Activated T-helper 2 cell treated with anti-CD3 and anti-CD28 coated beads, Interferon-gamma antibody, Interleukin-2, Interleukin-4, amounts not matched to agents 10 μg/mL and 5 μg/mL and 100 μg/mL, durations not matched to agents 14 hours and 24 hours and 36 hours (primary cell): ENCODE results near the gene IP6K1. TPM values are rescaled to one million over a fixed set of nuclear protein-coding genes. Genes with fewer than 3 reads are reported as not detected.
"Not testable (repeated sequence)": the region's sequence is repeated elsewhere in the genome, so short reads cannot be mapped to it uniquely, and the experiment has no call there.

ENCODE experiments used
- DNase-seq: peaks from one replicate; pipeline ENCODE4 v3.0.0; 2021; ENCODE audit warnings: low spot score
- H3K27ac Mint-ChIP-seq: one replicate; pipeline ENCODE4 v1.8.0; 2021; ENCODE audit warnings: mixed read lengths
- H3K27me3 Mint-ChIP-seq: one replicate; pipeline ENCODE4 v1.8.0; 2021; ENCODE audit warnings: low read depth, mixed read lengths
- H3K36me3 Mint-ChIP-seq: one replicate; pipeline ENCODE4 v1.8.0; 2021; ENCODE audit warnings: low read depth, mixed read lengths
- H3K4me1 Mint-ChIP-seq: one replicate; pipeline ENCODE4 v1.8.0; 2021; ENCODE audit warnings: low read depth, mixed read lengths
- H3K4me3 Mint-ChIP-seq: one replicate; pipeline ENCODE4 v1.8.0; 2021; ENCODE audit warnings: low read depth, mild to moderate bottlenecking, moderate library complexity, mixed read lengths
- H3K9me3 Mint-ChIP-seq: one replicate; pipeline ENCODE4 v1.8.0; 2021; ENCODE audit warnings: mixed read lengths
- intact Hi-C: fragments of 100-400 bp; cut with micrococcal nuclease; formaldehyde crosslinking; loops from one replicate; pipeline ENCODE4 v1.15.1; 2023
- total RNA-seq: library from RNA; stranded (reverse); gene quantifications from 2 replicates; pipeline ENCODE4 v1.2.3, GENCODE V29; 2022

IP6K1 gene
- total RNA-seq, 1 donor from 2014 or later: 36.9 TPM

DNA sequence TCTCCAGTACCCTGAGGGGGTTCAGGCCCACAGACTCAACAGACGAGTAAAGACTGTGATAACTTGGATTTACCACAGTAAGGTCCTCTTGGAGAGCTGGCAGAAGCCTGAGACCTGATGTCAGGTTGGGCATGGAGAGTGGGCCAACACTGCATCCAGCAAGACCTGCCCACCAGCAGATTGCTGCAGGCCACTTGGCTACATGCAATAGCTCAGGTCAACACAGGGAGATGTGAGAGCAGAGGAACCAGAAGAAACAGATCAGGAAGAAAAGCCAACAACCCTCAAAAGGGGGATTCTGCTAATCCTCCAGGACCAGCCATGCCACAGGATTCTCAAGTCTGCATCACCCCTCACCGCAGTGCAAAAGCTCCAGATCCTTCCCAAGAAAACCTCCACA is 1.7 kb upstream of the IP6K1 start:
- peaks cover 17% of the 10 kb centered on the region for H3K4me1 Mint-ChIP-seq
- no peak for DNase-seq
- peaks cover 15% of the 10 kb centered on the region for H3K36me3 Mint-ChIP-seq
- no peak overlapping the region for H3K27ac Mint-ChIP-seq
- no peak overlapping the region for H3K4me3 Mint-ChIP-seq
- H3K27me3 Mint-ChIP-seq: no peaks in the 10 kb centered on the region
- no peaks in the 10 kb centered on the region for H3K9me3 Mint-ChIP-seq
- intact Hi-C loops: no loop called here

DNA sequence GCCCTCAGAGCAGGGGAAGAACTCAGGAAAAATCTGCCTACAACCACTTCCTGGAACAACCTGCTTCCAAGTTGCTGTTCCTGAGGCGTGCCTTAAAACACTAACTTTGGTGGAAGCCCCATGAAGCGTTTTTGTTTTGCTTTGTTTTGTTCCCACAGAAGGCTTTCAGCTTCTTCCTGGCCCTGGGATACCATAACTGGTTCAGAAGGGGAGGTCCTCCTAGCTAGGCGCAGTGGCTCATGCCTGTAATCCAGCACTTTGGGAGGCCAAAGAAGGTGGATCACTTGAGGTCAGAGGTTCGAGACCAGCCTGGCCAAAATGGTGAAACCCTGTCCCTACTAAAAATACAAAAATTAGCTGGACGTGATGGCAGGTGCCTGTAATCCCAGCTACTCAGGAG is 1.2 kb upstream of the IP6K1 start:
- Mint-ChIP-seq H3K27ac (peak overlapping the region; percentile 95), H3K4me1 (peaks cover 17% of the 10 kb centered on the region), H3K9me3 (no peaks in the 10 kb centered on the region), H3K4me3 (peak overlapping the region; percentile 90), H3K36me3 (peaks cover 15% of the 10 kb centered on the region), H3K27me3 (no peaks in the 10 kb centered on the region)
- no peak for DNase-seq
- intact Hi-C loops: loop anchor here (2.0 kb wide), 1 partner anchor 375 kb away; the partner anchor contains the start of gene TCTA

DNA sequence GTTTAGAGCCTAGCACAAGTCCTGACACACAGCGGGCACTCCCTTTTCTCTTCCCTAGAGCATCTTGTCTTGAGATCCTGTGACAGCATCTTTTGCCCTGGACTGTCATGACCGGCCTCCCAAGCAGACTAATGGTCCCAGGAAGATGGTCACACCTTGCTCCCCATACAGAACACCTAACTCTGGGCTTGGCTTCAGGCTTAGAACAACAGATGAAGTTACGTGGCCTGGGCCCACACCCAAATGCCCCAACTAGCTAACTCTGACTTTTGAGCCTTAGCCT is 781 bp upstream of the IP6K1 start:
- peaks cover 17% of the 10 kb centered on the region for H3K4me1 Mint-ChIP-seq
- H3K4me3 Mint-ChIP-seq: peak overlapping the region; percentile 90
- intact Hi-C loops: loop anchor here (2.0 kb wide), 1 partner anchor 374 kb away; the partner anchor contains the start of gene TCTA

DNA sequence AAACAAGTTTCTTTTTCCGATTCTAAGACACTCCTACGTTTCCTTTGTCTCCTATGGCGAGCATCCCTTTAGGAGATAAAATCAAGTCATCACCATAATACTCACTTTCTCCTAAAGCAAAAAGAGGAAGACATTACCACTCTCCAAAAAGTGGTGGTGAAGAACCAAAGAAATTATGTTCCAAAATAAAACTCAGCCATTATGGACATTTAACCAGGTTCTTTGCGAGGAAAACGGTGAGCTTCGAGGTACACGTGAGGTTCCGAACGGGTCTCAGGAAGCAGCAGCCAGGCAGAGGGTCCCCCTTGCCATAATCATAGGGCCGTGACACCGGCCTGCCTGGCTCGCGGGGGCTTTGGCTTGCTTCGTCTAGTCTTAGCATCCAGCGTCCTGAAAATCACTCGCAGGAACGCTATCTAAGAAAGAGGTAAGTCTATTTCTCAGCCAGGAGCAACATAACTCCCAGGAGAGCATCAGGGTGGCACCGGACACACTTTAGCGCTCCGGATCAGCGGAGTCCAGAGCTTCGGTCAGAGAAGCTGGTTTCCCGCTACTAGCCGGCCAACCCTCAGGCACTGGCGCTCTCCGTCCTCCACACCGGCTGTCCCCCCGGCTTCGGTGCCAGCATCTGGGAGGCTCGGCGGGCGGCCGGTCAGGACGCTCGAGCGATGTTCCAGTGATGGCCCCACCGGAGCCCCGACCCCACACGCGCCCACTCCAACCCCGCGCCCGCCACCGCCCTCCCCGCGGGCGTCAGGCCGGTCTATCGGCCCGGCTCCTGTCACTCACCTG is 581 bp downstream of the IP6K1 start:
- DNase-seq: no peak
- intact Hi-C loops: loop anchor here (1.0 to 2.0 kb wide), 2 partner anchors 18 to 373 kb away; partner anchors contain the start of genes INKA1 and TCTA
- H3K4me1 Mint-ChIP-seq: peaks cover 21% of the 10 kb centered on the region

More for the DNA sequence above, 781 bp upstream of the IP6K1 start:
- H3K9me3 Mint-ChIP-seq: no peaks in the 10 kb centered on the region
- H3K27ac Mint-ChIP-seq: peak overlapping the region; percentile 95
- no peaks in the 10 kb centered on the region for H3K27me3 Mint-ChIP-seq
- peaks cover 15% of the 10 kb centered on the region for H3K36me3 Mint-ChIP-seq
- DNase-seq: no peak

DNA sequence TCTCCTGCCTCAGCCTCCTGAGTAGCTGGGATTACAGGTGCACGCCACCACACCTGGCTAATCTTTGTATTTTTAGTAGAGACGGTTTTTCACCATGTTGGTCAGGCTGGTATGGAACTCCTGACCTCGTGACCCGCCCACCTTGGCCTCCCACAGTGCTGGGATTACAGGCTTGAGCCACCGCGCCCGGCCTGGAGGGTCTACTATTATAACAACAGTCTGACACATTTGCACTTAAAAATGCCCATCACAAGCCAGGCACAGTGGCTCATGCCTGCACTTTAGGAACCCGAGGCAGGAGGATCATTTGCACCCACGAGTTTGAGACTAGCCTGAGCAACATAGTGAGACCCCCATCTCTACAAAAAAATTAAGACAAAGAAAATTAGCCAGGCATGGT is 4.1 kb downstream of the IP6K1 start:
- H3K9me3 Mint-ChIP-seq, intact Hi-C loops, H3K4me3 Mint-ChIP-seq, DNase-seq, H3K27ac Mint-ChIP-seq, H3K27me3 Mint-ChIP-seq: not testable (repeated sequence)
- Mint-ChIP-seq H3K36me3 (peaks cover 37% of the 10 kb centered on the region), H3K4me1 (peaks cover 26% of the 10 kb centered on the region)

More for the DNA sequence above, 581 bp downstream of the IP6K1 start:
- Mint-ChIP-seq H3K27ac (peak overlapping the region; percentile 88), H3K4me3 (peak overlapping the region; percentile 90), H3K27me3 (no peaks in the 10 kb centered on the region), H3K36me3 (peaks cover 22% of the 10 kb centered on the region), H3K9me3 (no peaks in the 10 kb centered on the region)

DNA sequence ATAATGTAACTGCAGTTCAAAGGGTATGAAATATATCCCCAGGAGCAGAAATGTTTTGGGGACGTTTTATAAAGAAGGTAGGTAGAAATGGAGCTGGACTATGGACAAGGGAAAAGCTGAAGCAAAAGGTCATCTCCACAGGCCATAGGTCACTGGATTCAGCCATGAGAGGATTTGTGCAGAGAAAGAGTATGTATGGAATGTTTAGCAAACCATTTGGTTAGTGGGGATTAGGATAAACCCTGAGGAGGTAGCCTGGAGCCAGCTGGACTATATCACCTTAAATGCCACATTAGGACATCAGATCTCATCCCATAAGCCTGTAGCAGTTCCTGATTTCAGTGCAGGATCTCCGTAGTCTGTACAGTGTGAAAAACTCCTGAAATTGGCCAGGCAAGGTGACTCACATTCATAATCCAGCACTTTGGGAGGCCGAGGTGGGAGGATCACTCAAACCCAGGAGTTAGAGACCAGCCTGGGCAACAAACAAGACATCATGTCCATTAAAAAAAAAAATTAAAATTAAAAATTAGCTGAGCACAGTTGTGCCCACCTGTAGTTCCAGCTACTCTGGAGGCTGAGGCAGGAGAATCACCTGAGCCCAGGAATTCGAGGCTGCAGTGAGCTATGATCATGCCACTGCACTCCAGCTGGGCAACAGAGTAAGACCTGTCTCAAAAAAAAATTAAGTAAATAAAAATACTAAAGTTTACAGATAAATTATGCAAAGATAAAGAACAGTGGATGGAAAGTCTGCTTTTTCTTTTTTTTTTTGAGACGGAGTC is 4.7 kb downstream of the IP6K1 start:
- peak overlapping the region; percentile 22 for H3K27ac Mint-ChIP-seq
- peaks cover 37% of the 10 kb centered on the region for H3K36me3 Mint-ChIP-seq
- intact Hi-C loops: no loop called here
- no peak overlapping the region for H3K4me3 Mint-ChIP-seq
- H3K9me3 Mint-ChIP-seq: no peaks in the 10 kb centered on the region
- H3K27me3 Mint-ChIP-seq: no peaks in the 10 kb centered on the region
- DNase-seq: no peak
- peaks cover 20% of the 10 kb centered on the region for H3K4me1 Mint-ChIP-seq

DNA sequence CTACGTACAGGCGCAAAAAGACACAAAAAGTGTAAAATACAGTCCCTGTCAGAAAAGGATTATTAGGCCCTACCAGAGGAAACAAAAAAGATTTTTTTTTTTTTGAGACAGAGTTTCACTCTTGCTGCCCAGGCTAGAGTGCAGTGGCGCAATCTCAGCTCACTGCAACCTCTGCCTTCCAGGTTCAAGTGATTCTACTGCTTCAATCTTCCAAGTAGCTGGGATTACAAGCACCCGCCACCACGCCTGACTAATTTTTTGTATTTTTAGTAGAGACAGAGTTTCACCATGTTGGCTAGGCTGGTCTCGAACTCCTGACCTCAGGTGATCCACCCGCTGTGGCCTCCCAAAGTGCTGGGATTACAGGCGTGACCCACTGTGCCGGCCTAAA is 5.4 kb downstream of the IP6K1 start:
- DNase-seq, H3K27ac Mint-ChIP-seq, H3K27me3 Mint-ChIP-seq, H3K4me3 Mint-ChIP-seq, H3K9me3 Mint-ChIP-seq, intact Hi-C loops: not testable (repeated sequence)
- Mint-ChIP-seq H3K36me3 (peaks cover 37% of the 10 kb centered on the region), H3K4me1 (peaks cover 19% of the 10 kb centered on the region)

DNA sequence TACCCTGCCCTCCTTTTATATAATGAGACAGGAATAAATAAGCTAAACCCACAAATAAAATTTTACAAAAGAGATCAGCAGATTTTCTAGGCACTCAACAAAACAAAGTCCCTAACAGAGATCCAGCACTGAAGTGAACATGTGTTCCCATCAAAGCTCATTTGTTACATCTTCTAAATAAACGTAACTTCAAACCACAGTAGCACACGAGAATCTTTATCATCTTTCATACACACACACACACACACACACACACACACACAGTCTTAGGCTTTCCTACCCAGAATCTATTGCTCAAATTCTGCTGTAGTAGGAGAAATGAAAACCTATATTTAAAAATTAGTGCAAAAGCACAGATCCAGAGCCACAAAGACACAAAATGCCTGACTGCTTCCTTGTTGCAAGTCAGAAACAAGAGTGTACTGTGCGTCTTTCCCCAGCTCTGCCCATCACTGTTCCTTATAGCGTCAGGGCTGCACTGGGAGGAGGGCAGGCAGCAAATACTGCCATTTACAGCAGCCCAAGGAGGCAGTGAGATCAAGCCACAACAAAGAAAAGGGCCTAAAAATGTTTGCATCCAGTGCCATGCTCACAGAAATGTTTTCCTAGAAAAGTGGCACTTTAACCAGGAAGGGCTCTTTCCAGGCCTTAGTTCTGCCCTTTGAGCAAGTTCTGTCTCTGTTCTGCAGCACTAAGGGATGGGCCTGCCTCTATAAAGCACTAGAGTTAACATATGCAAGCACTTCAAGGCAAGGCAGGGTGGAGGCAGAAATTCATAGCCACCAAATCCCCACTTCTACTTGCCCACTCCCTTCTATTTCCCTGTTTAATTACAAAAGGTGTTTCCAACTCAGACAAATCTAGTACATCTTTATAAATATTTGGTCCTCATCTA is 6.0 kb downstream of the IP6K1 start:
- H3K27me3 Mint-ChIP-seq: no peaks in the 10 kb centered on the region
- no peak overlapping the region for H3K27ac Mint-ChIP-seq
- intact Hi-C loops: no loop called here
- H3K4me3 Mint-ChIP-seq: no peak overlapping the region
- peaks cover 15% of the 10 kb centered on the region for H3K4me1 Mint-ChIP-seq
- no peak for DNase-seq
- no peaks in the 10 kb centered on the region for H3K9me3 Mint-ChIP-seq
- peaks cover 31% of the 10 kb centered on the region for H3K36me3 Mint-ChIP-seq

DNA sequence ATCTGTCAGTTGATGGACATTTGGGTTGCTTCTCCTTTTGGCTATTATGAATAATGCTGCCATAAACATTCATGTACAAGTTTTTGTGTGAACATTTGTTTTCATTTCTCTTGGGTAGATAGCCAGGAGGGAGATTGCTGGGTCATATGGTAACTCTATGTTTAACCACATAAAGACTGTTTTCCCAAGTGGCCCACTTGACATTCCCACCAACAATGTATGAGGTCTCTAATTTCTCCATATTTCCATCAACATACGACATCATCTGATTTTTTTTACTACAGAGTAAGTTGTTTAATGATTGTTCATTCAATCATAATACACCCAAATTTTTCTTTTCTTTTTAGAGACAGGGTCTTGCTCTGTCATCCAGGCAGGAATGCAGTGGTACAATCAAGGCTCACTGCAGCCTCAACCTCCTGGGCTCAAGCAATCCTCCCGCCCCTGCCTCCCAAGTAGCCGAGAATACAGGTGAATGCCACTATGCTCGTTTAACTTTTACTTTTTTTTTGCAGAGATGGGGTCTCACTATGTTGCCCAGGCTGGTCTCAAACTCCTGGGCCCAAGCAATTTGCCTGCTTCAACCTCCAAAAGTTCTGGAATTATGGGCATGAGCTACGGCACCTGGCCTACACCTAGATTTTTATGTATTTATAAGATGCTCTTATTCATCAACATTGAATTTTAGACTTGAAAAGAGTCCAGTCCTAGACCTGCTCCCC is 6.8 kb downstream of the IP6K1 start:
- Mint-ChIP-seq H3K4me1 (peaks cover 11% of the 10 kb centered on the region), H3K9me3 (no peaks in the 10 kb centered on the region), H3K27ac (no peak overlapping the region), H3K36me3 (peaks cover 25% of the 10 kb centered on the region), H3K4me3 (no peak overlapping the region), H3K27me3 (no peaks in the 10 kb centered on the region)
- DNase-seq: no peak
- intact Hi-C loops: no loop called here

DNA sequence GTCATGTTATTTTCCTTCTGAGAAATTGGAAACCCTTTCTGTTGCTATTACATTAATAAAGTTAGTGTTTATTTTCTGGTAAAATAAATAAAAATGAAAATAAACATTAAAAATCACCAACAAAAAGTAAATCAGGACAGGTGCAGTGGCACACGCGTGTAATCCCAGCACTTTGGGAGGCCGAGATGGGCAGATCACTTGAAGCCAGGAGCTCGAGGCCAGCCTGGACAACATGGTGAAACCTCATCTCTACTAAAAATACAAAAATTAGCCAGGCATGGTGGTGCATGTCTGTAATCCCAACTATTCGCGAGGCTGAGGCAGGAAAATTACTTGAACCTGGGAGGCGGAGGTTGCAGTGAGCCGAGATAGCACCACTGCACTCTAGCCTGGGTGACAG is 10.2 kb downstream of the IP6K1 start:
- DNase-seq, H3K4me3 Mint-ChIP-seq, H3K27me3 Mint-ChIP-seq, H3K27ac Mint-ChIP-seq, H3K9me3 Mint-ChIP-seq, H3K4me1 Mint-ChIP-seq, intact Hi-C loops: not testable (repeated sequence)
- H3K36me3 Mint-ChIP-seq: peaks cover 17% of the 10 kb centered on the region

DNA sequence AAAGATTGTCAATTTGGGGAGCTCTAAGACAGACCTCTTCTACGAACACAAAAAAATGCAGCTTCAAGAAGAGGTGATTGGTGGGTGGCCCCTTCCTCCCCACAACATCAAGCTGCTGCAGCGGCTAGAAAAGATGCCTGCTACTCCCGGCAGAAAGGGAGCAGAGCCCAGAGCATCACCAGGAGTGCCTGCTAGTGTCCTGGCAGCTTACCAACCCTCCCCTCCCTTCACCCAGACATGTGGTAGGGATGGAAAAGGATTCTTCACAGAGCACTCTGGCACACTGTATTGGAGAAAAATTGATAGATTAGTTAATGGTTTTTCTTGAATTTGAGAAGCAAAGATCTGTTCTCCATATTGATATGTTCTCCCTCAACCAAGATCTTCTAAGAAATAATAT is 10.8 kb downstream of the IP6K1 start:
- peaks cover 7% of the 10 kb centered on the region for H3K4me1 Mint-ChIP-seq
- H3K4me3 Mint-ChIP-seq: no peak overlapping the region

DNA sequence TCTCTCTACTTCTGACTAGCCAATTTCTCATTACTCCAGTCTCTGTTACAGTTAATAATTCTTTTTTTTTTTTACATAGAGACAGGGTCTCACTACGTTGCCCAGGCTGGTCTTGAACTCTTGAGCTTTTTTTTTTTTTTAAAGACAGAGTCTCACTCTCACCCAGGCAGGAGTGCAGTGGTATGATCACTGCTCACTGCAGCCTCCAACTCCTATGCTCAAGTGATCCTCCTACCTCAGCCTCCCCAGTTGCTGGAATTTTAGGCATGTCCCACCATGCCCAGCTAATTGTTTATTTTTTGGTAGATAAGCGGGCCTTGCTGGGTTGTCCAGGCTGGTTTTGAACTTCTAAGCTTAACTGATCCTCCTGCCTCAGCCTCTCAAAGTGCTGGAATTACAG is 13.6 kb downstream of the IP6K1 start:
- Mint-ChIP-seq H3K4me3 (no peak overlapping the region), H3K27ac (no peak overlapping the region), H3K4me1 (peaks cover 8% of the 10 kb centered on the region), H3K9me3 (no peaks in the 10 kb centered on the region), H3K36me3 (peaks cover 13% of the 10 kb centered on the region), H3K27me3 (no peaks in the 10 kb centered on the region)
- intact Hi-C loops: no loop called here
- DNase-seq: no peak

More for the DNA sequence above, 10.8 kb downstream of the IP6K1 start:
- no peak overlapping the region for H3K27ac Mint-ChIP-seq
- H3K27me3 Mint-ChIP-seq: no peaks in the 10 kb centered on the region
- H3K36me3 Mint-ChIP-seq: peaks cover 14% of the 10 kb centered on the region
- no peak for DNase-seq
- intact Hi-C loops: no loop called here
- H3K9me3 Mint-ChIP-seq: no peaks in the 10 kb centered on the region
